ENCODE measurements around the gene USE1.

Gene USE1

DNA sequence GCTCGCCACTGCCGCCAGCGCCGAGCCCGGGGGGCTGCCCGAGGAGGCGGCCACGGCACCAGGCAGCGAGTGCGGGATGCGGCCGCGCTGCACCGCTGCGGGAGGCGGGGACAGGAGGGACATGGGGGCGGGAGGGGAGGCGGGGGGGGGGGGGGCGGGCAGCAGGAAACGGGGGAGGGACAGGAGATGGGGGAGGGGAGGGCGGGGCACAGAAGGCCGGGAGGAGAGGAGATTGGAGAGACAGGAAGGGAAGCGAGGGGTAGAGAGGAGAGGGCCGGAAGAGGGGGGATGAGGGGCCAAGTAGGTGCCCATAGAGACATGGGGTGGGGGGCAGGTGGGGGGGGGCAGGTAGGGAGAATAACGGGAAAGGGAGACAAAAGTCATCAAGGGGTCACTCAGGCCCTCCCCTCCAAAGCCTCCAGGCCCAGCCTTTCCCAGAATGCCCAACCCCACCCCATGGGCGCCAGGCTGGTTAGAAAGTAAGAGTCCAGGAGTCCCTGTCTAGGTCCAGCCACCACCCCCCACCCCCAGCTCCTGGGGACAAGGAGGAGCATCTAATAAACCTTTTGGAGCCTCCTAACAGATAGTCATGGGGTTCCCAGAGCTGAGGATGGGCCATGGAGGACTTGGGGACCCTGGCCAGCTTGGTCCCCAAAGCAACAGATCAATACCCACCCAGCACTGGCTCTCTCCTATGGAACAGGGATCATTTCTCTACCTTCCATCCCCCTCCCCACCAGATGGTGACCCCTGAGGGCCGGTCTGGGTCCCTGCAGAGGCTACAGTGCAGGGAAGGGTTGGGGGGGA, 21.0 kb downstream of the USE1 start:
- peak overlapping the region; percentile 74 for H3K4me3 ChIP-seq (ENCODE audit: low read depth, low read length)

DNA sequence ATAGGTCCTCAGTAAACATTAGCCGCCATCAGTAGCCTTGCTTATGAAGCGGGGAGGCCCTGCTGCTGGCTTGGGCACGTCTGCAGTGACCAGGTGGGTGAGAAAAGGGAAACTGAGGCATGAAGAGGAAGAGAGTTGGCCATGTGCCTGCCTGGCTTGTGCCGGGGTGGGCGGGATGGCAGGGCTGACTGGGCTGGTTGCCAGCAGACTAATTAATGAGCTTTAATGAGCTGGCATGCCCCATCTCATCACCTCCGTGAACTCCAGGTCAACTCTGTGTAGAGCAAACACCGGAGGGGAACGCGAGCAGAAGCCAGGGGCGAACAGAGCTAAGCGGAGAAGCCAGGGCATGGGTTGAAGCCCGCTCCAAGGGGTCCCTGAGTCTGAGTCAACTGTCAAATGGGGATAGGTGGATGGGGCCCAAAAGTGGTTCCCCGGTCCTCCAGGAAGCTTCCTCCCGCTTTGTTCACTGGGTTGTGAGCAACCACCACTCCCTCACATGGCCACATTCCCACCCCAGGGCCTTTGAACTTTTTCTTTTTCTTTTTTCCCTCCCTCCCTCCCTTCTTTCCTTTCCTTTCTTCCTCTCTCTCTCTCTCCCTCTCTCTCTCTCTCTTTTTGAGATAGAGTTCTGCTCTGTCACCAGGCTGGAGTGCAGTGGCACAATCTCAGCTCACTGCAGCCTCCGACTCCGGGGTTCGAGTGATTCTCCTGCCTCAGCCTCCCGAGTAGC, 21.8 kb downstream of the USE1 start:
- H3K4me3 ChIP-seq (ENCODE audit: low read depth, low read length), result no peak overlapping the region

DNA sequence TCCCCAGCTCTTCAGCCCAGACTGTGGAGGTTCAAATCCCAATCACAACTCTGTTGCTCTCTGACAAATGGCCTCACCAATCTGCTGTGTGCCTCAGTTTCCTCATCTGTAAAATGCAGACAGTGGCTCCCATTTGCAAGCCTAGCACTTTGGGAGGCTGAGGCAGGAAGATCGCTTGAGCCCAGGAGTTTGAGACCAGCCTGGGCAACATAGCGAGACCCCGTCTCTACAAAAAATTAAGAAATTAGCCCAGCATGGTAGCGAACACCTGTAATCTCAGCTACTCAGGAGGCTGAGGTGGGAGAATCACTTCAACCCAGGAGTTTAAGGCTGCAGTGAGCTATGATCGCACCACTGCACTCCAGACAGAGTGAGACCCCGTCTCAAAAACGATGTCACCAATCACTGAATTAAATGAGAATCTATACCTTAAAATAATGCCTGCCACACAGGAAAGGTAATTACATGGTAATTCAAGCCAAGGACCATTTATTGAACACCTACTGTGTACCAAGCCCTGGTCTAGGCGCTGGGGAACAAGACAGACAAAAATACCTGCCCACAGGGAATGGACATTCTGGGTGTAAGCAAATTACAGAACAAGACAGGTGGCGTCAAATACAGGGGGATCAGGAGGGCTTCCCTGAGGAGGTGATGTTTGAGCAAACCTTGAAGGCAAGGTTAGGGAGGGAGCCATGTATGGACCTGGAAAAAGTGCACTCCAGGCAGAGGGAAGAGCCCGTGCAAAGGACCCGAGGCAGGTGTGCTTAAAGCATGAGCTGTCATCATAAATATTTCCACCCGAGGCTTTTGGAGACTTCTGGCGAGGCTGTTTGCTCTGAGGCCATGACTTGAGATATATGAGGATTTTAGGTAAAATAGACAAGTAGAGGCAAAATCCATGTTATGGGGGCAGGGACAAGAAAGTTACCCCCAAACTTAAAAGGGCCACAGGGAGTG, 22.9 kb downstream of the USE1 start:
- H3K4me3 ChIP-seq (ENCODE audit: low read depth, low read length), result no peak overlapping the region

DNA sequence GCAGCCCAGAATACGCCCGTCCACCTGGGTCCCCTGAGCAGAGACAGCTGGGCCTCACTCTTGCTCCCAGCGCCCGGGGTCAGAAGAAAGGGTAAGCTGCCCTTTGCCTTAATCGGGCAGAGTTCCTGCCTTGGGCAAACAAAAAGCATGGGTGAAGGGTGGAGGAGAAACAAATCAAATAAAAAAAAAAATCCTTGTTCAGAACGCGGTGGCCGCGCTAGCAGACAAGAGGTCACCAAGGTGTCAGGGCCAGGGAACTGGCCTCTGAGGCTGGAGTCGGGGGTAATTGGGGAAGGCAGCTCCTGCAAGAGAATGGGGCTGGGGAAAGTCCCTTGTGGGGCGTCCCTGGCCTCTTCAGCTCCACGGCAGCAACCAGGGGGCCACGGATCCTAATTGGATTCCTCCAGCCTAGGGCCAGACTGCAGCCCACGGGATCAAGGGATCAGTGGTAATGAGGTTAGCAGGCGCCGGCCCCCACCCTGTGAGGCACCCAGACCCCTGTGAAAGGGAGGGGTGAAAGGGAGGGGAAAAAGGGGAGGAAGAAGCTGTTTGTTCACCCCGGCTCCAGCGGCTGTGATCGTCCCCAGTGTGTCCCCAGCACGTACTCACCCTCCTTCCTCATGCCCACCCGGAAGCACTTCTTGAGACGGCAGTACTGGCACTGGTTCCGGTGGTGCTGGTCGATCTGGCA, 25.1 kb downstream of the USE1 start:
- H3K4me3 ChIP-seq (ENCODE audit: low read depth, low read length), result no peak overlapping the region

DNA sequence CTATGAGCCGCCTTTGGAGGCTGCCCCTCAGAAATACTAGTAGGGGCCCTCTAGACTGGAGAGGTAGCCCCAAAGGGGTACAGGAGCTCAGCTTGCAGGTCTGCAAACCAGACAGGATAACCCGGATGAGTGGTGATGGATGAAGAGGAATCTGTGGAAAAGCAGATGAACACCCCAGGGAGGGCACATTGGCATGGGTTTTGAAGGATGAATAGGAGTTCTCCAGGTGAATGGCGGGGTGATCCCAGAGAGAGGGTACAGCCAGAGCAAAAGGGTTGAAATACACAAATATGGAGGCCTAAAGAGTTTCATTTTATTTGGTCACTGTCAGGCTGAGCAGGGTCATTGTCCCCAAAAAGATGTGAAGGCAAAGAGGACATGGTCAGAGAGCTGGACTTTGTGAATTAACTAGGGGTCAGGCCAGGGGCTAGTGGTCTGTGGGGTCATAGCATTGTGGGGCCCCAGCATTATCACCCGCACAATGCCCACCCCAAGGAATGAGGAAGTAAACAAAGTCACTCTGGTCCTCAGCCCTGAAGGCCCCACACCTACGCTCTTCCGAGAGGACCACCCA, 25.8 kb downstream of the USE1 start:
- no peak overlapping the region for H3K4me3 ChIP-seq (ENCODE audit: low read depth, low read length)

DNA sequence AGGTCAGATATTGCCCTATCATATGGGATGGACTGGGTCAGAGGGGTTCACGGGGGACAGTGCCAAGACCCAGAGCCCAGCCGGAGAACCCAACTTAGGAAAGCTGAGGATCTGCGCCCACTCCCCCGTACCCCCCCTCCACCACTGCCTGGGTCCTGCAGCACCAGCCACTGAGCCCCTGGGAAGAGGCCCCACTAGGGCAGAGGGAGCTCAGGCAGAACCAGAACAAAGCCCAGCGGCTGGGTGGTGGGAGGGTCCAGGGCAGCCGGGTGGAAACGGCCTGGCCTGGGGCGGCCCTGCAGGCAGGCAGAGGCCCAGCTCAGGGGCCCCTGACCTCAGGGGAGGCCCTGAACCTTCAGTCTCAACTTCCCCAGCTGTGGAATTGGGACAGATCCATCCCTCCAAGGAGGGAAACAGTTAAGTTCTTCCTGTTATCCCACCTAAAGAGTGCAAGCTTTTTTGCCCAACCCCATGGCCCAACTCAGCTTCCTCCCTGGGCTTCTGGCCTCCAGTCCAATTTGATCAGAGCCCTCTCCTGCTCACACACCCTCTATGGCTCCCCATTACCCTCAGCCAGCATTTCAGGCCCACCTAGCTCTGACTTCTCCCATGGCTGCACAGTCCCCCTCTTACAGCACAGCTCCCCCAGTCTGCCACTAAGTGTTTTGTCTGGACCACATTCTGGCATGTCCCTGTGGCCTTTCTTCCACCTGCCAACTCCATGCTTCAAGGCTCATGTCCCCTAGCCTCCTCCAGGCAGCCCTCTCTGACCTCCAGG, 27.5 kb downstream of the USE1 start:
- no peak overlapping the region for H3K4me3 ChIP-seq (ENCODE audit: low read depth, low read length)

DNA sequence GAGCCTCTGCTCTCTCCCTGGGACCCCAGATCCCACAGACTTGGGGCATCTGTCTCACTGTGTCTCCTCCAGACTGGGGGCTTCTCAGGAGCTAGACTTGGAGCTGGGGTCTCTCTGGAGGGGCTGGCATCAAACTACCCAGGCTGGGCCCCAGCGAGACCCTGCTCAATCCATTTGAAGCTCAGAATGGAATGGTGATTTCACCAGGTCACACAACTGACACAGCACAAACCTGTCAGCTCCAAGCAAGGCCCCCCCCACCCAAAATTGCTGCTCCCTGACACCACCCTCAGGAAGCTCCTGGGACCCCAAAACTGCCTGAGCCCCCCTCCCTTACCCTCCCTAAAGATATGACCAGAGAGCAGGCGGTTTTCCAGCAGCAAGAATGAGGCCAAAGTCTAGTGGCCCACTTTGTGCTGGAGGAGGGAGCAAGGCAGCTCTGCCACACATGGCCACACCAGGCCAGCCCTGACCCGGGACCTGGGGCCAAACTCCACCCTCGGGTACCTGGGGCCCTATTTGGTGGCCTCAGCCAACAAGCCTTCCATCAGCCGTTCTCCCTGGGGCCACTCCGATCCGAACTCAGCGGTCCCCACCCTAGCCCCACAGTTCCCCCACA, 28.2 kb downstream of the USE1 start:
- peak overlapping the region; percentile 87 for H3K4me3 ChIP-seq (ENCODE audit: low read depth, low read length)

DNA sequence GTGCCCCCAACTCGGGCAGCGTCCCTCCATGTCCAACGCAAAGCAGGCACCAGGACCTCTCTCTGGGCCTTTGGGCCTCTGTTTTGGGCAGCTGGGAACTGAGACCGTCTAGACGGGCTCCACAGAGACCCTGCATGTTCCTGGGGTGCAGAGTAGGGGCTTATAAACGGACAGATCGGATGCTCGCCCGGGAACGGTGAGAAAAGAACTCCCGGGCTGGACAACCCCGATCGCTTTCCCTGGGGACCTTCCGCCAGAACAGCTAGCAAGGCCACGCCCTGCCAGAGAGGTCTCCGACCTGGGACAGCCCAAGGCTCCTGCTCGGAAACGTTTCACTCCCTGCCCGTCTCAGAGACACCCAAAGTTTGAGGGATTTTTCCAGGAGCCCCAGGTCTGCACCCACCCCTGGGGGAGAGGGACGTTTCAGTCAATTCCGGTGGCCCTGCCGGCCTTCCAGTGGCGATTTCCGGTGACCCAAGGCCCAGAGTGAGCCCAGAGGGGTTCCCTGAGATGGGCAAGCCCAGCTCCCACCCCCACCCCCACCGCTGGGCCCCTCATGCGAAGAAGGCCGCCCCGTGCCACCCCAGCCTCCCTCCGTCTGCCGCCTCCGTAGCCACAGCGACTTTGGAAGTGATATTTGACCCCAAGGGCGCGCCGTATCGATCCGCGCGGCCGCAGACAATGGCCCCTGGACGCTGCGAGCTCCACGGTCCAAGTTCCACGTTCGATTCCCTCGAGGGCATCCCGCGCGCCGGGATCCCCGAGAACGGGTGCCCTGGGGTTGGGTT, 28.9 kb downstream of the USE1 start:
- peak overlapping the region; percentile 87 for H3K4me3 ChIP-seq (ENCODE audit: low read depth, low read length)

DNA sequence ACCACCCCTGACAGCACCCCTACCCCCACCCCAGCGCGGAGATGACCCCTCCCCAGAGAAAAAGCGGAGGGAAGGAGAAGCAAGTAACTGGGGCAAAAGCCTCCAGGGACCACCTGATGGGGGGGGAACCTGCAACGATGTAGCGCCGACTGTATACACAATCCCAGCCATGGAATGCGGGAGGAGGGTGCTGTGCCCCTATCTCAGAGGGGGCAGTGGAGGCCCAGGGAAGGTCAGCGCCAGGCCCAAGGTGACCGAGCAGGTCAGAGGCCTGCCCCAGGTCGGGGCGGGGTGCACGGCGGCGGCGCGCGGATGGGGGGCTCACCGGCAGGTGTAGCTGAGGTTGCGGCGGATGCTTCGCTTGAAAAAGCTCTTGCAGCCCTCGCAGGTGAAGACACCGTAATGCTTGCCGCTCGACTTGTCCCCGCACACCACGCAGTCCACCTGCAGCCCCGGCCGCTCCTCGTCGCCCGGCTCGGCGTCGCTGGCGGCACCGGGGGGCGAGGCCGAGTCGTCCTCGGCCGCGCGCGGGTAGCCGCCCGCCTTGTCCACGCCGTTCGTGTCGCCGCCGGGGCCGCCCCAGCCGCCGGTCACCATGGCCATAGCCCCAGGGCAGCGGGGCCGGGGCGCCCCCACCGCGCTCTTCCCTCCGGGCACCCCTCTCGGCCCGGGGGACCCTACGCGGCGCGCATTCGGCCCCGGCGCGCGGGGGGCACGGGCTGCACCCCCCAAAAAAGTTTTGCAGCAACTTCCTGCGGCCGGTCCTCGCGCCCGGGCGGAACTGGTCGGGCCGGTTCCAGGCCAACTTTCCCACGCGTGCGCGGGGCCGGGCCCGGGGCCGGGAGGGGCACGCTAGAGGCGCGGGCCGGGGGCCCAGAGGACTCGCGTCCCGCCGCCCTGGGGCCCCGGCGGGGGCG, 29.7 kb downstream of the USE1 start:
- peak overlapping the region; percentile 87 for H3K4me3 ChIP-seq (ENCODE audit: low read depth, low read length)

DNA sequence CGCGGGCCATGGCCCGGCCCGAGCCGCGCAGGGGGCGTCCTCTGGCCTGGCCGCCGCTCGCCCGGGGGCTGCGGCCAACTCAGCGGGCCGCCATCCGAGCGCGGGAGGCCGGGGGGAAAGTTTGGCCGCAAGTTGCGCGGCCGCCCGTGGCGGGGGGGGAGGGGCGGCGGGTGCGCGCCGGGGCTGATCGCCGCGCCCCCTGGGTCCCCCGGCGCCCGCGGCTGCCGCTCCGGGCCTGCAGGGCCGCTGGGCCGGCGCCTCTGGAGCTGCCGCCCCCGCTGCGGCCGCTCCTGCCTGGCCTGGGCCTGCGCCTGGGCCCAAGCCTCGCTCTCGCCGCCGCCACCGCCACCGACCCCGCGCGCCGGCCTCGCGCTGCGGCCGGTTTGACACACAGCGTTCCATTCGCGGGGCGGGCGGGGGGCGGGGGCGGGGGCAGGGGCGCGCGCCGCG, 30.4 kb downstream of the USE1 start, which contains the start of gene NR2F6:
TSS of gene NR2F6 (minus strand) at position 385 of the 450 bp plus-strand sequence. CDS start 699 bp downstream, outside the sequence.
- H3K4me3 ChIP-seq (ENCODE audit: low read depth, low read length), result peak within 1 kb of the TSS; percentile 87

DNA sequence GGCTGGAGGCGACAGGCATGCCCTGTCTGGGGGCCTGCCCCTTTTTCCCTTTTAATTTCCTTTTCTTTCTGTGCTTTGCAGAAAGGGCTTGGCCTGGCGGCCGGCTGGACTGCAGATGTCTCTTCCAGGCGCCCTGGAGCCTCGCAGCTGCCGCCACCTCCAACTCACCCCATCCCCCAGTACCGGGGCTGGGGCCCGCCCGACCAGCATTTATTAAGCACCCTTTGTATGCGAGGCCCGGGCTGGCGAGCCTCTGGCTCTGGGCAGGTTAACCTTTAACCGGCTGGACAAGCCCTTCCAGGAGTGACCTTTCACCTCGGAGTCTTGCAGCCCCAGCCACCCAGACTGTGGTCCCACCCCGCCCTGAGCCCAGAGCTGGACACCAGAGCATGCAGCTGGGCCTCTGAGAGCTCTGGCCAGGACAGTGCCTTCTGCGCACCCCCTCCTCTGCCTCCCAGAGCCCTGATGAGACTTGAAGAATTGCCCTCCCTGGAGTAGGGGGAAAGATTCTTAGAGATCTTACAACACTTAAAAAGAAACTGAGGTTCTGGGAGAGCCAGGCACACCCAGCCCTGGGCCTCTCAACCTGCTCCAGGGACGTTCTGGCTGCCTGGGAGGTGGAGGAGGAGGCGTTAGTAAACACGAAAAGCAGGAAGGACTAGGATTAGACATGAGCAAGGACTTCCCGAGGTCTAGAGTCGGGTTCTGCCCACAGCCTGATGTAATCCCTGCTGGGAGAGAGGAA, 31.7 kb downstream of the USE1 start:
- H3K4me3 ChIP-seq (ENCODE audit: low read depth, low read length), result peak overlapping the region; percentile 13

DNA sequence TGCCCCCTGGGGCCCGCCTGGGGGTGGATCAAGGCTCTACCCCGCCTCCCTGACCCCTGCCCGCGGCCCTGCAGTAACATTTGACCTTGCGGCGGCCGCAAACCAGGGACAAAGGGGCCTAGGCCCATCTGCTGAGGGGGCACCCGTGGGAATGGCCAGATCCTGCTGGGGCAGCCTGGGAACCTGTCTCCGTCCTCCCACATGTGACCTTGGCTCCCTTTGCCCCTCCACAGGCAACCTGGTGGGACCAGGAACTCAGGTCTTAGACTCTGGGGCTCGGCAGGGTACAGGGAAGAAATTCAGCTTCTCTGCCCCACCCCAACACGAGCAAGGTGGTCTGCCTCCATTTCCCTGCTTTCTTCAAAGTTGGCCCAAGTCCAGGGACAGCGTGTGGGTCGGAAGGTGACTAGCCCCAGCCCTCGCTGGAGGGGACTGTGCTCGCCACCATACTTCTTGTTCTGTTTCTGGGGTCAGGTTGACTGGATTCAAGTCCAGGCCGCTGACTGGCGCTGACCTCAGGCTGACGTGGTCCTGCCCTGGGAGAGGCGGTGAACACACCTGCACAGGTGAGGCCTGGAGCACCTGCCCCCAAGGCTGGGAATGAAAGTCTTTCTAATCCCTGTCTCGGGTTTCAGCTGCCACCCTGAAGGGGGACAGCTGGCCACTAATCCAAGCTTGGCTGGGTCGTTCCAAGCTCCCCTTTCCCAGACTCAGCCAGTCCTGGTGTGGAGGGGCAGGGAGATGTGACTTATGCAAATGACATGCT, 33.0 kb downstream of the USE1 start:
- H3K4me3 ChIP-seq (ENCODE audit: low read depth, low read length), result no peak overlapping the region

DNA sequence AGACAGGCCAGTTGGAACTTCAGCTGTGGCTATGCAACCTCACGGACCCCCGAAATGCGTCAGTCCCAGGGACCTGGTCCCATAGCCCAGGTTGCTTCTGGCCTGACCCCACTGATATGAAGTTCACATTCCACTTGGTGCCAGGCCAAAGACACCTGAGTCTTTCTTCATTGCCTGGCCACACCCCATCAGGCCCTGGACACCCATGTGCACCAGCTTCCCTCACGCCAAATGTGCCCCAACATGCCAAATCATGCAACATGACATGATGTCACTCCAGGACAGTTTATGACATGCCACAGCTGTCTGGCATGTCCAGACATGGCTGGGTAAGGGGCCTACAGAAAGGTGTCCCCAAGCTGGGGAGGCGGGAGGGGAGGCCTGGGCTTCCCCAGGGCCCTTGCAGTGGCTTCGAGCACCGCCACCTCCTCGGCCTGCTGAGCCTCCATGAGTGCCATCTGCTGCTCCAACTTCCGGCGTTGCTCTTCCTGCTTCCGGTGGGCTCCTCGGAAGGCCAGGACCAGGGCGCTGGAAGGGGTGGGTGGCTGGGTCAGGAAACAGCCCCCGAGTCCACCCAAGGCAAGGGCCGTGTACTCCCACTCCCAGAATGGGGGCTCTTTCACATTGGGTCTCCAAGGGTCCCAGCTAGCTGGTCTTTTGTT, 34.9 kb downstream of the USE1 start:
- H3K4me3 ChIP-seq (ENCODE audit: low read depth, low read length), result no peak overlapping the region

DNA sequence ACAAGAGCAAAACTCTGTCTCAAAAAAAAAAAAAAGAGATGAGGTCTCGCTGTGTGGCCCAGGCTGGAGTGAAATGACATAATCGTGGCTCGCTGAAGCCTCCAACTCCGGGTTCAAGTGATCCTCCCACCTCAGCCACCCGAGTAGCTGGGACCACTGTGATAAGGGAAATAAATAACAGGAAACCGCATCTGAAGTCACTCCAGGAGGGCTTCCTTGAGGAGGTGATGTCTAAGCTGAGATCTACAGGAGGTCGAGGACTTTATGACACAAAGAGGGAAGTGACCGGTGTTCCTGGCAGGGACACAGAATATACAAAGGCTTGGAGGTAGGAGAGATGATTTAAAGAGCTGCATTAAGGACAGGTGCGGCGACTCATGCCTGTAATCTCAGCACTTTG, 39.5 kb downstream of the USE1 start:
- H3K4me3 ChIP-seq (ENCODE audit: low read depth, low read length), result no peak overlapping the region

DNA sequence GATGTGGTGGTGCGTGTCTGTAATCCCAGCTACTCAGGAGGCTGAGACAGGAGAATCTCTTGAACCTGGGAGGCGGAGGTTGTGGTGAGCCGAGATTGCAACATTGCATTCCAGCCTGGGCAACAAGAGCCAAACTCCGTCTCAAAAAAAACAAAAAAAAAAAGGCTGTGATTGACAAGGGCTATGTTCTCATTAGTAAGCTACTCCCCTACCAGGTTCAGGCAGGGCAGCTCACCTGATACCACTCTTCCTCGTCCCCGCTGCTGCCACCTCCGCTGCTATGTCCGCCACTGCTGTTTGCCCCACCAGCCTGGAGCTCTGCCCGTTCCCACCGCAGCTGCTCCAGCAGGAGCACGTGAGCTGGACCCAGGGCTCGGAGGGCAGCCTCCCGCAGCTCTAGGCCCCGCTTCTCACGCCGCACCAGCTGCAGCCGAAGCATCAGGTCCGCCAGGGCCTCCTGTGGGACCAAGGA, 40.0 kb downstream of the USE1 start:
- H3K4me3 ChIP-seq (ENCODE audit: low read depth, low read length), result no peak overlapping the region

All from iPS-11a (cell line).